GM21390 (cell line): Measurements from ENCODE around the gene SF1.

Source experiments
- ATAC-seq: cut with Tn5 transposase; IDR thresholded peaks from one replicate; pipeline ENCODE4 v1.9.1; 2021; ENCODE audit not compliant: unreplicated experiment

SF1 gene

GRCh38 chr11:64801561-64802369 is 23.4 kb upstream of the SF1 start:
- ATAC-seq = no peak

DNA sequence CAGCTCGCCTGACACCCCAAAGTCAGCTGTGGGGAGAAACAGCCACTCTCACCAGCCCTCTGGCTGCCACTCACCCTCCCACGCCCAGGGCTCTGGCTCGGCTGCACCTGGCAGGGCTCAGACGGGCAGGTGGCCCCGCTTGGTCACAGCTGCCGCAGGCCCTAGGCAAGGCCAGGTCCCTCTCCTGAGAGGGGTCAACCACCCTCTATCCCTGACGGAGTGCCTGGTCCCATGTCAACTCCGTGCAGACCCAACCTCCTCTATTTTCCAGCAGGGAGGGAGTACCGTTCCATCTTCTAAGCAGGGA is 22.8 kb upstream of the SF1 start:
- ATAC-seq = no peak

DNA sequence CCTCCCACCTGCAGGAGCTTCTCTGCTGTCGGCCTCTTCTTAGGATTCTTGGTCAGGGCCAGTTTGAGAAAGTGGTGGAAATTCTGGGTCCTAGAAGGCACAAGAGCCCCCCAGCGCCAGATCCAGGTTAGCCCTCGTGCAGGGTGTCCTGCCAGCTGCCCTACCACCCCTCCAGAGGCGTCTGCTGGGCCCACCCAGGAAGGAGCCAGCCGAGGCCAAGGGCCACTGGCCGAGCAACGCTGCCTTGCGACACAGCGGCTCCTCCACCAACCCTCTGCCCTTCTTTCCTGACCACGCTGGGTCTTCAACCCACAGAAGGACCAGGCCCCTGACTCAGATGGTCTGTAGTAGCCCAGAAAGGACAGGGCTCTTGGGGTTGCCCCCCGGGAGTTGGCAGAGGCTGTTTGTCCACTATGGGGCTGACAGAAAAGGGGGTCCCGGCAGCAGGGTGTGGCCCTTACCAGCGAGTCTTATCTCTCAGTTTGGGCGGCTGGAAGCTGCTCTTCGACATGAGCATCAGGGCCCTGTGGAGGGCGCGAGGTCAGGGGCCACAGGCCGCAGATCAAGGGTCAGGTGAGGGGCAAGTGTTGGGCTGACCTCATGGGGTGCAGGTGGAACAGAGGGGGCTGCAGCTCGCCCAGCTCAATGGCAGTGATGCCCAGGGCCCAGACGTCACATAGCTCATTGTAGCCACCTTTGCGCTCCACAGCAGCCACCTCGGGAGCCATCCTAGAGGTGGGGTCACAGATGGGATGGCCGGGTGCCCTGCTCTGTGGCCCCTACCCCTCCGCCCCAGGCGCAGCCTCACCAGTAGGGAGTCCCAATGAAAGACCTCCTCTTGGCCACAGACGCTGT is 22.2 kb upstream of the SF1 start:
- ATAC-seq = no peak

- no peak for ATAC-seq
These were observed 21.4 kb upstream of the SF1 start for GRCh38 chr11:64799623-64800302.

DNA sequence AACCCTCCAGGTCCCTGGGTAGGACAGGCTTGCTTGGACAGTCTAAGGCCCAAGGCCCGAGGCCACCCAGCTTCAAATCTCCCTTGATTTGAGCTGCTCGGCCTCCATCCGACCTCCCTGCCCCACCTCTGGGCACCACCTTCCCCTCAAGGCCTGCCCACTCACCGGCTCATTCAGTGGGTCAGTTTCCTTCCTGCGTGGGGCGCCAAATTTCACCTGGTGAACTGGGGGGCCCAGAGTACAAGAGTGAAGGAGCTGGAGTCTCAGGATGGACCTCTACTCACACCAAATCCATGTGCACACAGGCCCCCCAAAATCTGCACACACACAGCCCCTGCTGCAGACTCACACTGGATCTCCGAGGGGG is 20.9 kb upstream of the SF1 start:
- no peak for ATAC-seq

DNA sequence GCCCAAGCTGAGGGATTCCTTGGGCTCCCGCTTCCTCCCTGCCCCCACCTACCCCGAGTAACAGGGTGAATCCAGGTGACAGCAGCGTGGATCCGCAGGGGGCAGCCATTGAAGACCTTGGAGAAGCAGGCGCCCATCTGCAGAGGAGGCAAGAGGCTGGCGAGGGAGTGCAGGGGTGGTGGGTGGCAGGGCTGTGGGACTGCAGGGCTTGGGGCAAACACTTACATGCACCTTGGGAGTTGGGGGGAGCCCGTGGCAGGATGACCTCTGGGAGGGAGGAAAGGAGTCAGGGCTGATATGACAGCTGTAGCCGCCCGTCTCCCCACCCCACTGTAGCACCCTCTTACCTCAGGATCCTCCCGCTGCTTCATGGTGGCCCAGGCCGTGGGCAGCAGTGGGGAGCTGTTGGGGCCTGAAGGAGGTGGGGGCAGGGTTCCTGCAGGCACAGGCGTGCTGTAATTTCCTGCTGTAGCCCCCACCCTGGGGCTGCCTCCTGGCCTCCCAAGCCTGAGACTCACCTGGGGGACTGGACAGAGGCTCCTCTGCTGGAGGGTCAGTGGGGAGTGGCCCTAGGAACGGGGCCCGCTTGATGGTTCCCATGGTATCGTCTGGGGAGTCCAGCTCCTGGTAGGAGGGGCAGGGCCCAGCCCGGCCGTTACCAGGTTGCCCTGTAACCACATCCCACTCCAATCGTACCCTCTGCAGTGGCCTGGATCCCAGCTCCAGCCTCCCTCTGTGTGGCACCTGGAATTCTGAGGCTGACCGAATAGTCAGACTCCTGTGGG is 18.6 kb upstream of the SF1 start:
- ATAC-seq = no peak

DNA sequence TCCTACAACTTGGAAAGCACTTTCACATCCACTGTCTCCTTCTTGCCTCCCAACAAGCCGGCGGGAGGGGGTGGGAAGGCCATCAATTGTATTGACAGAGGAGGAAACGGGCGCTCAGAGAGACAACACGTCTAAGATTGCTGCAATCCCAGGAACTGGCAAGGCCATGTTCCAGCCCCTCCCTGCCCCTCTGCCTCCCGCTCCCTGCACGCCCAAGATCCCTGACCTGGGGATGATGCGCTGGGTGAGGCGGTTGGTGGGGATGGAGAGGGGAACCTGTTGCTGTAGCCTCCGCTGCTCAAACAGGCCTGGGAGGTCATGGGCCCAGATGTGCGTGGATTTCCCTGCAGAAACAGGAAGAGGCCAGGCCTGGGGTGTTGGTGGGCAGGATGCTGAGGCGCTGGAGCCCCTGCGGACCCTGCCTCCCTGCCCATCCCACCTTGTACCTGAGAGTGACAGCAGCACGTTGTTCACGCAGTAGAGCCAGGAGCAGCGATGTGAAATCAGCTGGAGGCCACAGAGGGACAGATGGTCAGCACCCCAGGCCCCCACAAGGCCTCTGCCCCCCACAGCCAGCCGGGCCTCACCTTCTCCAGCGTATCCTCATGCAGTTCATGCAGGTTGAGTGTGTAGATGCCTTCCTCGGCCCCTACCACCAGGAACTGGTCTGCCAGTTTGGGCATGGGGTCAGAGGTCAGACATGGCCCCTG is 17.9 kb upstream of the SF1 start:
- no peak for ATAC-seq

DNA sequence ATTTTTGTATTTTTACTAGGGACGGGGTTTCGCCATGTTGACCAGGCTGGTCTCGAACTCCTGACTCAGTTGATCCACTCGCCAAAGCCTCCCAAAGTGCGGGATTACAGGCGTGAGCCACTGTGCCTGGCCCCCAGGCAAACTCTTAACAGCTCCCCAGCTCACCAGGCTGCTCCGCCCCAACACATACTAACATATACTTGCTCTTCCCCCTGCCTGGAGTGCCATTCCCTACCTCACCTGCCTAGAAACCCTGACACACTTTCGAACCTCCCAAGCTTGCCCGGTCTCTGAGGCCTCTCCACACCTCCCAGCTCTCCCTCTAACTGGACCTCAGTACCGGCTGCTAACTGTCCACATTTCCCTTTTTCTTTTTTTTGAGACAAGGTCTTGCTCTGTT is 16.2 kb upstream of the SF1 start:
- no peak for ATAC-seq

DNA sequence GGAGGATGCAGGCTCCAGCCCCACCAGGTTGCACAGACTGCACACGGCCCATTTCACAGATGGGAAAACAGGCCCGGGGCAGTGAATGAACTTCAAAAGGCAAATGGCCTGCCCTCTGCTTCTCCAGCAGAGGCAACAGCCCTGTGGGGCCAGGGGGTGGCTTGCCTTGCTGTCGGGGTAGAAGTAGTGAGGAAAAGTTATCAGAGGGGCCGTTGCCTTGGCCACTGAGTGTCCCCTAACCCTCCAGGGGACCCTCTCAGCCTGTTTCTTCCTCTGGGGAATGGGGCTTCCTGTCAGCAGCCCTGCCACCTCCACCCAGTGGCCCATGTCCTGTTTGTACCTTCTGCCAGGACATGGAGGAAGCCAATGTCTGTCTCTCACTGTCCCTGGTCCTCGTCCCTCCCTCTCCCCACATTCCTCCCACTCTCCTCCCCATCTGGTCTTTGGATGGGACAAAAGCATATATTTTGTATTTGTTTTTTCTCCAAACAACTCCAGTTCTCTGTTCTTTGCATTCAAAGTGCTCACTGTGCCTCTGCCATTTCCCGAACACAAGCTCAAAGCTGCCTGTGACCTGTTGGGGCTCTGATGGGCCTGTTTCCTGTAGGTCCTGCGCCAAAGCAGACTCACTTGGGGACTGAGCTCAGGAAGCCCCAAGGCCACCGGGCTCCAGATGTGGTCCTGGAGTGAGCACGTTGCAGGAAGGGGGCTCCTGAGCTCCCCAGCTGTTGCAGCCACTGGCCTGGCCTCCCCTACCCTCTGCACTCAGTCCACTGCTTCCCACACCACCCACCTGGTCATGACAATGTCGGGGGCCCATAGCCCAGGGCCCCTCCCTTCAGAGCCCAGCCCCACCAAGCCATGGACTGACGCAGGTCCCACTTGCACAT is 15.2 kb upstream of the SF1 start:
- ATAC-seq = no peak

DNA sequence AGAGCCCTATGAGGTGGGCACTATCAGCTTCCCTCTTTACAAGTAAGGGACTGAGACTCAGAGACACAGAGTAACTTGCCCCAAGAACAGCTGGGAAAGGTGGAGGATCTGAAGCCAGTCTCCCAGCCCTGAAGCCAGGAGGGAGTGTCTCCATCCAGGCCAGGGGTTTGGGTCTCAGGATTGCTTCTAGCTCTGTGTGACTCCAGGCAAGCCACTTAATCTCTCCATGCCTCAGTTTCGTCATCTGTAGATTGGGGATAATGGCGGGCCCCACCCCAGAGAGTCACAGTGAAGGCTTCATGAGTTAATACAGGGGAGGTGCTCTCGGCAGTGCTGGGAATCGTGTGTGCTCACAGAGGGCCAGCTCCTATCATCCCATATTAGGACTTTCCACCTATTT is 14.1 kb upstream of the SF1 start:
- no peak for ATAC-seq

GRCh38 chr11:64791781-64792291 is 13.5 kb upstream of the SF1 start:
- no peak for ATAC-seq

GRCh38 chr11:64790205-64791095 is 12.1 kb upstream of the SF1 start:
- ATAC-seq = no peak

DNA sequence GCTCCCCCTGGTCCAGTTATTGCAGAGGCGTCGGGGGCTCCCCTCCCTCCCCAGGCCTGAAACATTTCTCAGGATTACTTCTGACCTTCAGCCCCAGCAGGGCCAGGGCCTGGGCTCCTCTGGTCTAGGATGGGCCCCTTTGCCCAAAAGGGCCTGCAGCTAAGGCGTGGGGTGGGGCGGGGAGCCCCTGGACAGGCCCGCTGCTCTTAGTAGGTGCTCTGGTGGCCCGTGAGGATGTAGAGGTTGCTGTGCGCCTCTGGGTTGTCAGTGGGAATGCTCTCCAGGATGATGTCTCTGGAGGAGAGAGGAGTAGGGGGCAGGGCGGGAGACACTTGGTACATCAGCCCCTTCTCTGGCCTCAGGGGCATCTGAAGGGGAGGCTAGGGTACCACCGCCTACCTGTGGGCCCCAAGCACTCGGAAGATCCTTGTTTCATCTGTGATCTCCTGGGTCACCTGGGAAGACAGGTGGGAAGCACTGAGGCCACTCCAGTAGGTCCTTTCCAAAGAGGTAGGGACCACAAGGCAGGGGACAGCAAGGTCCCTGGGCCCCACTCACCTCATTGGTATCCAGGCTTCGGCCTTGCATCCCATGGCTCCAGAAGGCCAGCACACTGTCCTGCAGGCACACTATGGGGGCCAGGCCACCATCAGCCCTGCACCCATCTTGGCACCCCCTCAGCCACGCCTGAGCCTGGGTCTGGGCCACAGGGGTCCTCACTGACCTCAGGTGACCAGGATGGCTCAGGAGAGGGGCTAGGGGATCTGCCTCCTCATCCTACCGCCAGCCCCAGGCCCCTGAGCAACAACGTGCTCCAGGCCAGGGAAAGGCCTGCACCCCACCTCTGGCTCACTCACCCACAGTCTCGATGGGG is 11.2 kb upstream of the SF1 start:
- no peak for ATAC-seq

GRCh38 chr11:64788321-64789215 is 10.2 kb upstream of the SF1 start:
- no peak for ATAC-seq

DNA sequence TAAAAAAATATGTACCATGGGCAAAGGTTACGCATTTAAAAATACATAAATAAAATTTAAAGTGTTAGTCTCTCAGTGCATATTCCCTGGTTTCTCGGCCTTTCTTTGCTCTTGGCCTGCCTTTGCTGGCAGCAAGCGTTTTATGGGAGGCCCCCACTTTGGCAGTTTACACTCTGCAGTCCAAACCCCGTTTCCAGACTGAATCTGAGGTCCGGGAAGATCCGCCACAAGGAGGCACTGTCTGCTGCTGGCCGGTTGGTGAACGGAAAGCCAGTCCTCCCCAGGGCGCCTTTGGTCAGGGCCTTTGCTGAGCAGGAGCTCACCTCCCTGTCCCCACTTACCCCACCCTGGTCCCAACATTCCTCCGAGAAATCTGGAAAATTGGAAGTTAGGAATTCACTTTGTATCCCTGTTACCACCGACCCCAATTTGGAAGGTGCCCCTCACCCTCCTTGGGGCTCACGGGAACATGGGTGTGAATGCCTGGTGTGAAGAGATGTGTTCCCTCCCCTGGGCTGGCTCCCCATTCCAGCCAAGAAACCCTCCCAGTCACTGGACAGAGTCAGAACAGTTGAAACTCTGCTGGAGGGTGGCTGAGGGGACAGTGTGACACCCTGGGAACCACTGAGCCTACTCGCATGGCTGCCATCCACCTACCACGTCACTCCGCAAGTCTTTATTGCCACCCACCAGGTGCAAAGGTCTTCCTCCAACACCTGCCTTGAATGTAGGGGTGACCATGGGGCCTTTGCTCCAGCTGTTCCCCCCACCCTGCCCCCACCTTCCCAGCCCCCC is 9.4 kb upstream of the SF1 start:
- no peak for ATAC-seq

- ATAC-seq = no peak
These were observed 8.0 kb upstream of the SF1 start for GRCh38 chr11:64786308-64786707.
